MM.1S (cell line): ENCODE data around the gene FAM3D.

ENCODE experiments used
- EZH2phosphoT487 ChIP-seq: fragments of 300-600 bp; sonication (generic); IDR thresholded peaks from 2 replicates; pipeline ENCODE4 v1.6.1; 2018; ENCODE audit warnings: antibody characterized with exemption, low read length
- TF ChIP-seq, protein P1 (sequence below): fragments of 300-600 bp; sonication (generic); IDR thresholded peaks from 2 replicates; pipeline ENCODE4 v1.5.1; 2016; ENCODE audit warnings: antibody characterized with exemption, low read length, mixed read lengths

DNA sequence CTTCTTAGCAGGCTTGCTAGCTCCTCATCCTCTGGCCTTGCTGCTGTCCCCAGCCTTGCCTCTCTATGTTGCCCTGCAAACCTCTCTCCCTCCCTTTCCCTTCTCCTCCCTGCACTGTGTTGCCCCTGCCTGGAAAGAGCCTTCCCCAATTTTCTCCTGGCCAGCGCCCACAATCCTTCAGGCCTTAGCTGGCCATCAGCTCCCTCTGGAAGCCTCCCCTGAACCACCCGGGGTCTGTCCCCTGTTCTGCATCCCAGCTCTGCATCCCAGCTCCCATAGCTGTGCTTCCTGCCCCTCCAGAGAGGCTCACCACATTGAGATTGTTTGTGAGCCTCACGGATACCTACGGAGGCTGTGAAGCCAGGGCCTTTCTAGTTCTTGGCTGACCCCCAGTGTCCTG, 23.7 kb downstream of the FAM3D start:
- TF ChIP-seq EZH2phosphoT487 = no peak
- TF ChIP-seq, protein P1, sequence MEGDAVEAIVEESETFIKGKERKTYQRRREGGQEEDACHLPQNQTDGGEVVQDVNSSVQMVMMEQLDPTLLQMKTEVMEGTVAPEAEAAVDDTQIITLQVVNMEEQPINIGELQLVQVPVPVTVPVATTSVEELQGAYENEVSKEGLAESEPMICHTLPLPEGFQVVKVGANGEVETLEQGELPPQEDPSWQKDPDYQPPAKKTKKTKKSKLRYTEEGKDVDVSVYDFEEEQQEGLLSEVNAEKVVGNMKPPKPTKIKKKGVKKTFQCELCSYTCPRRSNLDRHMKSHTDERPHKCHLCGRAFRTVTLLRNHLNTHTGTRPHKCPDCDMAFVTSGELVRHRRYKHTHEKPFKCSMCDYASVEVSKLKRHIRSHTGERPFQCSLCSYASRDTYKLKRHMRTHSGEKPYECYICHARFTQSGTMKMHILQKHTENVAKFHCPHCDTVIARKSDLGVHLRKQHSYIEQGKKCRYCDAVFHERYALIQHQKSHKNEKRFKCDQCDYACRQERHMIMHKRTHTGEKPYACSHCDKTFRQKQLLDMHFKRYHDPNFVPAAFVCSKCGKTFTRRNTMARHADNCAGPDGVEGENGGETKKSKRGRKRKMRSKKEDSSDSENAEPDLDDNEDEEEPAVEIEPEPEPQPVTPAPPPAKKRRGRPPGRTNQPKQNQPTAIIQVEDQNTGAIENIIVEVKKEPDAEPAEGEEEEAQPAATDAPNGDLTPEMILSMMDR = no peak
